GM18861 (cell line): Measurements from ENCODE around the gene SLX1A.
"Not testable (repeated sequence)": the region's sequence is repeated elsewhere in the genome, so short reads cannot be mapped to it uniquely, and the experiment has no call there.

Experiments
- ATAC-seq: cut with Tn5 transposase; IDR thresholded peaks from one replicate; pipeline ENCODE4 v1.9.1; 2021; ENCODE audit not compliant: unreplicated experiment

SLX1A gene

GRCh38 chr16:30184096-30184890, 9.4 kb upstream of the SLX1A start:
- ATAC-seq = no peak

GRCh38 chr16:30184891-30185682, 8.6 kb upstream of the SLX1A start:
- ATAC-seq = no peak

- ATAC-seq = no peak
Observed at GRCh38 chr16:30185683-30186421, 7.8 kb upstream of the SLX1A start.

DNA sequence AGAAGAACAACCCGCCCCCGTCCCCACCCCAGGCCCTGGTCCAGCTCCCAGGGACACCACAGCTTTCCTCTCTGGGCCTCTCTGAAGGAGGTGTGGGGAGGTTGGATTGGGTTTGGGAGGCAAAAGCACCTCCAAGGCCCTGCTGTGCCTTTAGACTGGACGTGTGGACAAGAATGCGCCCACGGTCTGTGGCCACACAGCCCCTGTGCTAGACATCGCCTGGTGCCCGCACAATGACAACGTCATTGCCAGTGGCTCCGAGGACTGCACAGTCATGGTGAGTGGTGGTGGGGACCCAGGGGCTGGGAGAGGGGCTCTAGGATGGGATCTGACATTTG, 7.3 kb upstream of the SLX1A start:
- no peak for ATAC-seq

DNA sequence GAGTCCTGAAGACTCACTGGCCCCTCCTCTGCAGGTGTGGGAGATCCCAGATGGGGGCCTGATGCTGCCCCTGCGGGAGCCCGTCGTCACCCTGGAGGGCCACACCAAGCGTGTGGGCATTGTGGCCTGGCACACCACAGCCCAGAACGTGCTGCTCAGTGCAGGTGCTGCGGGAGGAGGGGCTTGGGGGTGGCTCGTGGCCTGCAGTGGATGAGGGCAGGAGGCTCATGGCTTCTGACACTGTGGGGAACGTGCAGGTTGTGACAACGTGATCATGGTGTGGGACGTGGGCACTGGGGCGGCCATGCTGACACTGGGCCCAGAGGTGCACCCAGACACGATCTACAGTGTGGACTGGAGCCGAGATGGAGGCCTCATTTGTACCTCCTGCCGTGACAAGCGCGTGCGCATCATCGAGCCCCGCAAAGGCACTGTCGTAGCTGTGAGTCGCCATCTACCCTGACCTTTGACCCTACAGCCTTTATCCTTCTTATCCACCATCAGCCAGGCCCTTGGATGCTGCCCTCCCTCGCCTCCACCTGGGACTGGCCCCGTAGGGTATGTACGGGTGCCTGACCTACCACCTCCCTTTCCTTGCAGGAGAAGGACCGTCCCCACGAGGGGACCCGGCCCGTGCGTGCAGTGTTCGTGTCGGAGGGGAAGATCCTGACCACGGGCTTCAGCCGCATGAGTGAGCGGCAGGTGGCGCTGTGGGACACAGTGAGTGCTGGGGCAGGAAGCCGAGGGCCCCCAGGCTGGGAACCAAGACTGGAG, 6.7 kb upstream of the SLX1A start:
- no peak for ATAC-seq

DNA sequence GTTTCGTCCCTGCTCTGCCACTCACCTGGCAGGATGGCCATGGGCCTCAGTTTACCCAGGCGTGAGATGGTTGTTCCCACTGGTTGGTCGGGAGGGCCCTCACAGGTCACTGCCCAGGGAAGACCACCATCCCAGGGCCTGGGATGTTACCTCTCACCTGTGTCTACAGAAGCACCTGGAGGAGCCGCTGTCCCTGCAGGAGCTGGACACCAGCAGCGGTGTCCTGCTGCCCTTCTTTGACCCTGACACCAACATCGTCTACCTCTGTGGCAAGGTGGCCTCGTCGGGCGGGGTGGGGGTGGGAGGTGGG, 6.2 kb upstream of the SLX1A start:
- no peak for ATAC-seq

- ATAC-seq = no peak
Observed at GRCh38 chr16:30187971-30188561, 5.6 kb upstream of the SLX1A start.

- ATAC-seq = not testable (repeated sequence)
Observed at GRCh38 chr16:30191158-30191557, 2.5 kb upstream of the SLX1A start.

DNA sequence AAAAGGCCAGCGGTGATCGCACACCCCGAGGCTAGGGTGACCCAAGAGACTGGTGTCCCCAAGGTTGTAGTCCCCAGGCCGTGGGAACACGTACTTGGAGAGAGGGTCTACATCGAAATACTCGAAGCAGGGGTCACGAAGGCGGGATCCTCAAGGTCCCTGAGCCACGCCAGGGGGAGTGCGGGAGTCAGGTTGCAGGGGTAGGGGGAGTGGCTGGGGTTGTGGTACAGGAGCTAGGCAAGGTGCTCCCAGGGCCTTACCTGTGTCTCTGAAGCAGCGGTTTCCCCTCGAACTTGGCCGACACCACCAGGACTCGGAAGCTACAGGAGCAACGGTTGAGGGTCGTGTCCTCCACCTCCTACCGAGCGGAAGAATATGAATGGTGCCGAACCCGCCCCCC, 577 bp upstream of the SLX1A start:
- not testable (repeated sequence) for ATAC-seq

- peak; percentile 34 for ATAC-seq
Observed at GRCh38 chr16:30194172-30194925, 674 bp downstream of the SLX1A start.

DNA sequence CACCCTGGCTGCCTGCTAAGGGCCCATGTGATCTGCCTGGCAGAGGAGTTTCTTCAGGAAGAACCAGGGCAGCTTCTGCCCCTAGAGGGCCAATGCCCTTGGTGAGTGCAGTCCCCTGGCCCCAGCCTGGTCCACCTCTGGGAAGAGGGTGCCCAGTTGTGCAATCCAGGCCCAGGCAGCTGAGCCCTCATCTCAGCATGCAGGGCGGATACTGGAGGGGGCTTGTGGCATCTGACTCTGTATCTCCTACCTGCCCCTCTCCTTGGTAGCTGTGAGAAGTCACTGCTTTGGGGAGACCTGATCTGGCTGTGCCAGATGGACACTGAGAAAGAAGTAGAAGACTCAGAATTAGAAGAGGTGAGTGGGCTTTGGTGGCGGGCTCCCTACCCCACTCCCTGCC, 3.3 kb downstream of the SLX1A start:
- ATAC-seq = not testable (repeated sequence)

- not testable (repeated sequence) for ATAC-seq
Observed at GRCh38 chr16:30199049-30199448, 5.4 kb downstream of the SLX1A start, which contains the start of gene SULT1A3. TSS of gene SULT1A3 (plus strand) at chr16:30199255. CDS start at chr16:30200729, 1,474 bp downstream.

DNA sequence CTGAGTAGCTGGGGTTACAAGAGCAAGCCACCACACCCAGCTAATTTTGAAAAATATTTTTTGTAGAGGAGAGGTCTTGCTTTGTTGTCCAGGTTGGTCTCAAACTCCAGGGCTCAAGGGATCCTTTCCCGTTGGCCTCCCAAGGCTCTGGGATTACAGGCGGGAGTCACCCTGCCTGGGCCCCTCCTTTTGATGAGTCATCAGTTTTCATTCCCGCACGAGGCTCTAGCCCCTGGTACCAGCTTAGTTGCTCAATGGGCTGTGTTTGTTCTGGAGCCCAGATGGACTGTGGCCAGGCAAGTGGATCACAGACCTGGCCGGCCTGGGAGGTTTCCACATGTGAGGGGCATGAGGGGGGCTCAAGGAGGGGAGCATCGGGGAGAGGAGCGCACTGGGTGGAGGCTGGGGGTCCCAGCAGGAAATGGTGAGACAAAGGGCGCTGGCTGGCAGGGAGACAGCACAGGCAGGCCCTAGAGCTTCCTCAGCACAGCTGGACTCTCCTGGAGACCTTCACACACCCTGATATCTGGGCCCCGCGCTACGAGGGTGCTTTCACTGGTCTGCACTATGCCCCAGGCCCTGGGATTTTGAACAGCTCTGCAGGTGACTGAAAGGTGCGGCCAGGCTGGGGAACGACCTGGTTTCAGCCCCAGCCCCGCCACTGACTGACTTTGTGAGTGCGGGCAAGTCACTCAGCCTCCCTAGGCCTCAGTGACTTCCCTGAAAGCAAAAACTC, 6.1 kb downstream of the SLX1A start:
- not testable (repeated sequence) for ATAC-seq

DNA sequence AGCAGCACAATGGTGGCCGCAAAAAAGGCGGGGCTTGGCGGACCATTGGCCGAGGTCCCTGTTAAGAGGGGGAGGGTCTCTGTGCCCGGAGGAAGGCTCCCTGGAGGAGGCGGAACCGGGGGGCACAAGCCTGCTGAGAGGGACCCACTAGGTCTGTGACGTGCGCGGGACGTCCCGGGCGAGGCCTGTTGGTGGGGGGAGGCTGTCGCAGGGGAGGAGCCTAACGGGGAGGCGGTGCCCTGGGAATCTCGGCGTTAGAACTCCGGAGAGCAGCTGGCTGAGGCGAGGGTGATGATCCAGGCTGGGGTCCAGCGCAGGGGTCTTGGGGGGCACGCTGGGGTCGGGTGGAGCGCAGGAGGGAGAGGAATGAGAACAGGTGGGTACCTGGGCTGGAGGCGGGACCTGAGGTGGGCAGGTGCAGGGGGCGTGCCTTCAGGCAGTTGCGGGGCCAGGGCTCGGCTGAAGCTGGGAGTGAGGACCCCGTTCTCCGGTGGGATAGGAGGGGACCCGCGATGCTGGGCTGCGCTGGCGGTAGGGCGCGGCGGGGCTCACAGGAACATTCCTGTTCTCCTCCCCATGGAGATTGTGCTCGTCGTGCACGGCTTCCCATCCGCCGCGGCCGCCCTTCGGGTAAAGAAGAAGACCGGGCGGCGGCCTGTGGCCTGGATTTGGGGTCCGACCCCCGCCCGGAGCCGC, 12.0 kb downstream of the SLX1A start:
- ATAC-seq = not testable (repeated sequence)

DNA sequence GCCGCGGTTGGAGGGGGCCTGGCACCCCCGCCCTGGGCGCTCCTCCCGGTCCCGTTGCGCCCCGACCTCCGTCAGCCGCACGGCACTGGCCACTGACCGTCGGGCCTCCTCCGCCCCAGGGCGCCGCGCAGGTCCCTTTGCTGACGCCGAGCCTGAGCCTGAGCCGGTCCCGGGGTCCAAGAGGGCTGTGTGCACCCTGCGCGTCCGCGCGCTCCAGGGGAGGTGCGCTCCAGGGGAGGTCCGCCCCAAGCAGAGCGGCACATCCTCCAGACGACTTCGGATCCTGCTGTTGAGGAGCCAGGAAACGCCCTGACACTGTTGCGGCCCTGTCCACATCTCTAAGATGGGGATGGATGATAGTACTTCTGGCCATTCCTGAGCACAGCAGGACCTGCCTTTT, 12.6 kb downstream of the SLX1A start:
- not testable (repeated sequence) for ATAC-seq

DNA sequence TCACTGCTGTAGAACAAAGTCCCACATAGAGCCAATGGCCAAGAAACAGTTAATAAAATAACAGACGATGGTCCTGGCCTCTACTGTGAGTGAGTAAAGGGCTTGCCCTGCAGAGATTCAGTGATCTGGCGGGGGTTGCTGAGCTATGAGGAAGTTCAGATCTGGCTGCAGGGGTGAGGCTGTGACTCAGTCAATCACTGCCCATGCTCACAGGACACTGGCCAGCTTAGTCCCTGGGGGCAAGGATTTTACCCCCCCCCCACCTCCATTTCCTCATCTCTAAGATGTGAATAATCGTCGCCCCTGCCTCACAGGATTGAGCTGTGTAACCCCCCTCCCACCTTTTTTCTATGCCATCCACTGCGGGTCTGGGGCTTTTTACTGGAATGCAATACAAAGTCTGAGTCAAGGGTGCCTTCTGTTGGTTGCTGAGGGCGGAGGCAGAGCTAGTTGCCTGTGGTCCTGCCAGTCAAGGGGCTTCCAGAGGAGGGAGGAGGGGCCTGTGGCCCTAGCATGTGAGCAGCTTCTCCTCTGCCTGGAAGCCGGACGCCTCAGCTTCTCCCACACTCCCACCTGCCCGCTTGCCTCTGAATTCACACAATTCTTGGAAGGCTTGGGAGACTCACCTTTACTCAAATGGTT, 13.5 kb downstream of the SLX1A start:
- not testable (repeated sequence) for ATAC-seq

- ATAC-seq = not testable (repeated sequence)
Observed at GRCh38 chr16:30209032-30209431, 15.4 kb downstream of the SLX1A start.

DNA sequence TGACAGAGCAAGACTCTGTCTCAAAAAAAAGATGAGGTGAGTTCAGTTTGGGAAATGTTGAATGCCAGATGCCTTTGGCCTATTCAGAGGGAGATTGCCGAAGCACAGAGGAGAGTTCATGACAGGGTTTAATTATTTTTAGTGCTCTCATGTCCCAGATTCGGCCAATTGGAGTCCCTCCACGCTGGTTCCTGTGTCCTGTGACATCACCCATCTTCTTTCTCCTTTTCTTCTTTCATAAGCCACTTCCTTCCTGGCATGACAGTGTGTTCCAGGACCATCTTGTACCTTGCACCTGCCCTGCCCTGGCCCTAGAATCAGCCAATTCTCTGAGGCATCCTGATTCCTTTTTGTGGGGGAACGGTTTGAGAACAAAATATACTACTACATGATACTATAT, 17.7 kb downstream of the SLX1A start:
- not testable (repeated sequence) for ATAC-seq
